Hematopoietic multipotent progenitor cell (in vitro differentiated cells): ENCODE data around the gene ARHGEF18. TPM values are rescaled to one million over a fixed set of nuclear protein-coding genes. Genes with fewer than 3 reads are reported as not detected.
"Not testable (repeated sequence)": the region's sequence is repeated elsewhere in the genome, so short reads cannot be mapped to it uniquely, and the experiment has no call there.

Experiments
- DNase-seq, 3 donors: peaks; one replicate each; pipeline ENCODE4 v3.0.0-alpha.2; 2011 to 2015; ENCODE audit warnings: low read depth in 2 of 3, low spot score in 2 of 3
- total RNA-seq: library from RNA; depleted of rRNA; stranded (reverse); fragments of >200 nt; gene quantifications from one replicate; pipeline ENCODE4 v1.2.3, GENCODE V29; 2012

The ARHGEF18 gene
- total RNA-seq: 40.4 TPM

GRCh38 chr19:7348587-7349230 lies at the start of gene ARHGEF18:
ARHGEF18 (plus strand) TSS chr19:7348937; CDS start chr19:7362891, 13,954 bp downstream.
- peak in 2 of 3 donors; percentile 64 to 79 for DNase-seq

DNA sequence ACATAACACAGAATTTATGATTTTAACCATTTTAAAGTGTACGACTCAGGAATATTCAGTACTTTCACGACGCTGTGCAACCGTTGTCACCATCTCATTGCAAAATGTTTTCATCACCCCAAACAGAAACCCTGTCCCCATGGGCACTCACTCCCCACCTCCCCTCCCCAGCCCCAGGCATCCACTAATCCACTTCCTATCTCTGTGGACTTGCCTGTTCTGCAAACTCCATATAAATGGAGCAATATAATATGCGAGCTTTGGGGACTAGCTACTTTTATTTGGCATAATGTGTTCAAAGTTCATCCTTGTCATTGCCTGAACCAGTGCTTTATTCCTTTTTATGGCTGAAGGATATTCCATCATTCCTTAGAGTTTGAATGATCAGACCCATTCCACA lies 47.2 kb upstream of the ARHGEF18 start:
- DNase-seq: no peak

- DNase-seq: no peak
Measured at GRCh38 chr19:7303470-7303869, 45.3 kb upstream of the ARHGEF18 start.

DNA sequence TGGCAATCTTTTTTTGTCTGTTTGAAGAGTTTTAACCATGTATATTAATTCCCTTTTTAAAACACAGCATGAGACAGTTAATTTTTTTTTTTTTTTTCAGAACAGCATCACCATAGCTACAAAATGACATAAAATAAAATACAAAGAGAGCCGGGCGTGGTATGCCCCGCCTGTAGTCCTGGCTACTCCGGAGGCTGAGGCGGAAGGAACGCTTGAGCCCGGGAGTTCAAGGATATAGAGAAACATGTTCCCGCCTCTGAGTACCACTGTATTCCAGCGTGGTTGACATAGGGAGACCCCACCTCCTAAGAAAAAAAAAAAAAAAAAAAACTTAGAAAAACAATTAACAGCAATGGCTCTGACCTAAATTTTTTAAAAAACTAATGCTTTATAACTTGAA lies 44.5 kb upstream of the ARHGEF18 start:
- DNase-seq: no peak

GRCh38 chr19:7307590-7308218 lies 41.0 kb upstream of the ARHGEF18 start:
- no peak for DNase-seq

GRCh38 chr19:7308327-7308726 lies 40.4 kb upstream of the ARHGEF18 start:
- DNase-seq: not testable (repeated sequence)

GRCh38 chr19:7311911-7312310 lies 36.8 kb upstream of the ARHGEF18 start:
- DNase-seq: no peak

DNA sequence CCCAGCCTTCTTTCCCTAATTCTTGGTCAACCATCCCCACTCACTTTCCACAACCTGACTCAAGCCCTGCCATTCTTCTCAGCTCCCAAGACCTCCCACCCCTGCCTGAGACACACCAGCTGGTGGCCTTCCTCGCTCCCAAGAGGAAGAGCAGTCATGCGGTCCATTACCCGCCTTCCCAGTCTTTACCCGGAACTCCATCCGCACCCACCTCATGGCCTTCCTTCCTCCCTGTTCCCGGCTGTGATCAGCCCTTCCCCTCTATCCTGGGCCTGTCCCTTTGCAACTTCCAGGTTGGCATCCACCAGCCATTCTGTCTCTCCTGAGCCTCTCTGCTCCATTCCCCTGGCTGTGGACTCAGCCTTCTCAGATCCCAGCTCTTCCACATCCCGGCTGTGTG lies 35.9 kb upstream of the ARHGEF18 start:
- no peak for DNase-seq

- DNase-seq: no peak
Measured at GRCh38 chr19:7318176-7318575, 30.6 kb upstream of the ARHGEF18 start.

DNA sequence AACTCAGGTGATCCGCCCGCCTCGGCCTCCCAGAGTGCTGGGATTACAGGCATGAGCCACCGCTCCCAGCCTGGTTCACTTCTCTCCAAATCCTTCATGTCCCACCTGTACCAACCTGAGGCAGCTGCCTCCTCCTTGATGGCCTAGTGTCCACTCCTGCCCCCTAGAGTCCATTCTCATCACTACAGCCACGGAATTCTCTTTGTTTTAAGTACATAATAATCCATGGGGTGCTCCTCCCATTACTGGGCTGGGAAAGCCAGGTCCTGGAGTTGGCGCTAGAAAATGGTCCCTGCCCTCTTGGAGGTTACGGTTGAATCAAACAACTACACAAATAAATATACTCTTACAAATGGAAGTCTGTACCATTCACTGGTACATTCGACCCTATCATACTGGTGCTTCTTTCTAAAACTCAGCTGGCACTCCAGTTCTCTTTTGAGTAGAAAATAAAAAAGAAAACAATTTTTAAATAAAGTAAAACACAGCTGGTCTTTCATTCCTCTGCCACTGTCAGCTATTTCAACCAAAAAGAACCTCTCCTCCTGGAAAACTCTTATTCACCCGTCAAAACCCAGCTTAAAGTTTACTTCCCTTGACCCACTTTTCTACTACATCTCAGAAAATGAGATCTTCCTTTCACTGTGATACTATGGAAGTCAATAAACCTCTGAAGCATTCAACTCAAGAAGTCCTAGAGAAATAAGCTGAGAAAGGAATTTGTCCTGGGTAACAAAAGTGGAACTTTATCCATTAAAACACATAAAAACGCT lies 22.4 kb upstream of the ARHGEF18 start:
- peak in 1 of 3 donors; percentile 28 for DNase-seq

DNA sequence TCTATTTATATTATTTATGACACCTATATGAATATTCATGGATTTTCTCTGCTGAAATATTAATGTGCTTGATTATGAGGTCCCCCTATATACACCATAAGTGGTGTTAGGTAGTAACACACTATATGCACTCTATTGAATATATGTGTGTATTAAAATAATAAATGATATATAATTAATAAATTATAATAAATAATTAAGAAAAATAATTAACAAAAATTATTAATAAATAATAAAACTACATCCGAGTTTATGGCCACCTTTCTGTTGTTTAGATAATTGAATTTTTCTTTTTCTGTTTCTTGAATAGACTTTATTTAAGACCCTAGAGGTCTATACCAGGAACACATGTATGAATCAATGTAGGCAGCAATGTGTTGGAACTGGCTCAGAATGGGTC lies 20.9 kb upstream of the ARHGEF18 start:
- no peak for DNase-seq

DNA sequence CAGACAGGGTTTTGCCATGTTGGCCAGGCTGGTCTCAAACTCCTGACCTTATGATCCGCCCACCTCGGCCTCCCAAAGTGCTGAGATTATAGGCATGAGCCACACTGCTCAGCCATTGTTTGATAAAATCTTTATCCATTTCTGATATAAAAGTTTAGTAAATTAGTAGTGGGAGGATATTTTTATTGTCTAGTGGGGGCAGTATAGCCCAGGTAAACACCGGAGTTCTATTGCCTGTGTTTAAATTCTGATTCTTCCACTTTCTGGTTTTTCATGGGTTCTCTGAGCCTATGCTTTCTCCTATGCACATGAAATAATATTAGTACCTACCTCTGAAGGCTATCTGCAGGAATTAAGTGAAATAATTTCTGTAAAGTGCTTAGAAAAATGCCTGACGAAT lies 20.1 kb upstream of the ARHGEF18 start:
- DNase-seq: peak in 1 of 3 donors; percentile 34

GRCh38 chr19:7331446-7331845 lies 17.3 kb upstream of the ARHGEF18 start:
- DNase-seq: no peak

GRCh38 chr19:7333198-7334118 lies 15.3 kb upstream of the ARHGEF18 start:
- DNase-seq: no peak

- no peak for DNase-seq
Measured at GRCh38 chr19:7336321-7336973, 12.3 kb upstream of the ARHGEF18 start.

DNA sequence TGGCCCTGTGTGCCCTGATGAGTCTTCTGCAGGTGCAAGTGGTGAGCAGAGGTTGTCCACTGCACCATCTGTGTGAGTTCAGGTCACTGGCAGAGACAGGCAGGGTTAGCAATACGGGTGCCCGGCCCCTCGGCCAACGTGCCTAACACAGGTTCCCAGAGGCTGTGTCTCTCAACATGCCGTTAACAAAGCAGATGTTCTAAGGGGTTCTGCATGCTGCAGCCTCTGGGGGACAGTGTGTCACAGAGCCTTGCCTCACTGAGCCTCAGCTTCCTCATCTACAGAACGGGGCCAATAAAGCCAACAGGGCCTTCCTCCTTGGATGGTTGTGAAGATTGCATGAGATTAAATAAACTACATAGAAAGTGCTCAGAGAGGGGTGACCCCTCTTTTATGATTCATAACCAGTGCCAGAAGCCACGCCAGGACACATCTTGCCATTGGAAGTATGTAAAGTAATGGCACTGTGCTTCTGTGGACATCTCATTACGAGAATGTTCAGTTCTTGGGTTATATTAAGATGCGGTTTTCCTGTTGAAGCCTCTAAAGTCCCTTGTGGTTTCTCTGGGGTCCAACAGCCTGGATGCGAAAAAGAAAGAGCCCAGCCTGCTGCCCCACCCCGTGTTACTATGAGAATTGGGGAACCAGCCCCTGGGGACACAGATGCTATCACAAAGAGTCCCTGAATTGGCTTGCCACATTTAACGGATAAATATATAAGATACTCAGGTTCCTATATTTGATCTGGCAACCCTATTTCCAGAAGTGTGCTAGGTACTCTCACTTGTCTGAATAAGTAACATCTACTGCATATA lies 11.2 kb upstream of the ARHGEF18 start:
- DNase-seq: peak in 2 of 3 donors; percentile 89 to 96

GRCh38 chr19:7340959-7341837 lies 7.5 kb upstream of the ARHGEF18 start:
- DNase-seq: peak in 2 of 3 donors; percentile 77 to 88

DNA sequence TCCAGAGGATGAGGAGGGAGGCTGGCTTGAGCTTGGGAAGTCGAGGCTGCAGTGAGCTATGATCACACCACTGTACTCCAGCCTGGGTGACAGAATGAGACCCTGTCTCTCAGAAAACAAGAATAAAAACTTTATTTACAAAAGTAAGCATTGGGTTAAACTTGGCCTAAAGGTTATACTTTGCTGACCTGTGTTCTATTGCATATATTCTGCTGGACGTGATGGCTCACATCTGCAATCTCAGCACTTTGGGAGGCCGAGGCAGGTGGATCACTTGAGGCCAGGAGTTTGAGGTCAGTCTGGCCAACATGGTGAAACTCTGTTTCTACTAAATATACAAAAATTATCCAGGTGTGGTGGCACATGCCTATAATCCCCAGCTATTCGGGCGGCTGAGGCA lies 6.6 kb upstream of the ARHGEF18 start:
- no peak for DNase-seq
